Loucy (cell line): Measurements from ENCODE around the gene WWTR1.

Experiments used
- H2AFZ ChIP-seq: fragments of 200-600 bp; sonication (generic); 2 replicates; pipeline ENCODE4 v1.6.0; 2016; ENCODE audit warnings: antibody characterized with exemption, mild to moderate bottlenecking, low read length, moderate library complexity
- H3F3A ChIP-seq: fragments of 200-600 bp; 2 replicates; pipeline ENCODE4 v1.6.0; 2016; ENCODE audit warnings: antibody characterized with exemption, low read depth, mild to moderate bottlenecking
- H3K27me3 ChIP-seq: fragments of 200-600 bp; sonication (generic); 2 replicates; pipeline ENCODE4 v1.6.1; 2014; ENCODE audit warnings: low read length, mild to moderate bottlenecking; ENCODE audit not compliant: insufficient read depth, poor library complexity, severe bottlenecking
- H3K36me3 ChIP-seq: fragments of 200-600 bp; sonication (generic); 2 replicates; pipeline ENCODE4 v1.6.1; 2016; ENCODE audit warnings: low read length; ENCODE audit not compliant: insufficient read depth
- H3K4me1 ChIP-seq: fragments of 200-600 bp; sonication (generic); 2 replicates; pipeline ENCODE4 v1.5.1; 2014; ENCODE audit warnings: low read length, mild to moderate bottlenecking; ENCODE audit not compliant: insufficient read depth, poor library complexity, severe bottlenecking
- H3K4me2 ChIP-seq: fragments of 200-600 bp; sonication (generic); 2 replicates; pipeline ENCODE4 v1.6.0; 2014; ENCODE audit warnings: antibody characterized with exemption, low read length, low read depth, mild to moderate bottlenecking; ENCODE audit not compliant: poor library complexity, severe bottlenecking
- H3K4me3 ChIP-seq: fragments of 200-600 bp; sonication (generic); 2 replicates; pipeline ENCODE4 v1.5.1; 2014; ENCODE audit warnings: low read length, mild to moderate bottlenecking, mixed read lengths; ENCODE audit not compliant: poor library complexity, severe bottlenecking
- H3K79me2 ChIP-seq: fragments of 200-600 bp; sonication (generic); 2 replicates; pipeline ENCODE4 v1.6.1; 2014; ENCODE audit warnings: low read length; ENCODE audit not compliant: insufficient read depth
- H3K9ac ChIP-seq: fragments of 200-600 bp; sonication (generic); 2 replicates; pipeline ENCODE4 v1.6.0; 2014; ENCODE audit warnings: mild to moderate bottlenecking, low read depth, low read length, moderate library complexity; ENCODE audit not compliant: poor library complexity, severe bottlenecking
- H3K9me2 ChIP-seq: fragments of 200-600 bp; sonication (generic); replicated peaks from 2 replicates; pipeline ENCODE4 v1.6.1; 2016; ENCODE audit warnings: low read depth, low read length, mixed read lengths
- H3K9me3 ChIP-seq: fragments of 200-600 bp; sonication (generic); 2 replicates; pipeline ENCODE4 v1.6.1; 2014; ENCODE audit warnings: mild to moderate bottlenecking, antibody characterized with exemption, low read length, low read depth; ENCODE audit not compliant: insufficient read depth
- H4K20me1 ChIP-seq: fragments of 200-600 bp; sonication (generic); 2 replicates; pipeline ENCODE4 v1.6.0; 2014; ENCODE audit warnings: antibody characterized with exemption, low read length, mild to moderate bottlenecking; ENCODE audit not compliant: insufficient read depth, poor library complexity, severe bottlenecking
- EZH2phosphoT487 ChIP-seq: fragments of 200-600 bp; IDR thresholded peaks from 2 replicates; pipeline ENCODE4 v1.6.1; 2018; ENCODE audit warnings: antibody characterized with exemption, mild to moderate bottlenecking, moderate library complexity, borderline replicate concordance
- TF ChIP-seq, protein P1 (sequence below): fragments of 200-600 bp; sonication (generic); conservative IDR thresholded peaks from 2 replicates; pipeline ENCODE4 v1.5.1; 2014; ENCODE audit warnings: mild to moderate bottlenecking, antibody characterized with exemption, low read length

The WWTR1 gene

GRCh38 chr3:149609595-149609994, 48.2 kb downstream of the WWTR1 start:
- no peak overlapping the region for H3K4me3 ChIP-seq
- no peaks in the 10 kb centered on the region for H3K4me1 ChIP-seq
- H3K9me3 ChIP-seq: no peaks in the 10 kb centered on the region
- H3K27me3 ChIP-seq: no peaks in the 10 kb centered on the region
- TF ChIP-seq, protein P1, sequence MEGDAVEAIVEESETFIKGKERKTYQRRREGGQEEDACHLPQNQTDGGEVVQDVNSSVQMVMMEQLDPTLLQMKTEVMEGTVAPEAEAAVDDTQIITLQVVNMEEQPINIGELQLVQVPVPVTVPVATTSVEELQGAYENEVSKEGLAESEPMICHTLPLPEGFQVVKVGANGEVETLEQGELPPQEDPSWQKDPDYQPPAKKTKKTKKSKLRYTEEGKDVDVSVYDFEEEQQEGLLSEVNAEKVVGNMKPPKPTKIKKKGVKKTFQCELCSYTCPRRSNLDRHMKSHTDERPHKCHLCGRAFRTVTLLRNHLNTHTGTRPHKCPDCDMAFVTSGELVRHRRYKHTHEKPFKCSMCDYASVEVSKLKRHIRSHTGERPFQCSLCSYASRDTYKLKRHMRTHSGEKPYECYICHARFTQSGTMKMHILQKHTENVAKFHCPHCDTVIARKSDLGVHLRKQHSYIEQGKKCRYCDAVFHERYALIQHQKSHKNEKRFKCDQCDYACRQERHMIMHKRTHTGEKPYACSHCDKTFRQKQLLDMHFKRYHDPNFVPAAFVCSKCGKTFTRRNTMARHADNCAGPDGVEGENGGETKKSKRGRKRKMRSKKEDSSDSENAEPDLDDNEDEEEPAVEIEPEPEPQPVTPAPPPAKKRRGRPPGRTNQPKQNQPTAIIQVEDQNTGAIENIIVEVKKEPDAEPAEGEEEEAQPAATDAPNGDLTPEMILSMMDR: no peak
- TF ChIP-seq EZH2phosphoT487: no peak
- H3K9me2 ChIP-seq: no peaks in the 10 kb centered on the region
- no peak overlapping the region for H3K4me2 ChIP-seq
- no peaks in the 10 kb centered on the region for H3K79me2 ChIP-seq
- H3K36me3 ChIP-seq: no peaks in the 10 kb centered on the region
- no peaks in the 10 kb centered on the region for H3F3A ChIP-seq
- H4K20me1 ChIP-seq: no peaks in the 10 kb centered on the region
- no peak overlapping the region for H3K9ac ChIP-seq
- H2AFZ ChIP-seq: no peak overlapping the region

GRCh38 chr3:149608987-149609386, 48.8 kb downstream of the WWTR1 start:
- no peaks in the 10 kb centered on the region for H3K9me3 ChIP-seq
- no peaks in the 10 kb centered on the region for H3K4me1 ChIP-seq
- H3K9me2 ChIP-seq: no peaks in the 10 kb centered on the region
- H3K4me3 ChIP-seq: no peak overlapping the region
- H3K27me3 ChIP-seq: no peaks in the 10 kb centered on the region
- no peak overlapping the region for H3K9ac ChIP-seq
- H3F3A ChIP-seq: no peaks in the 10 kb centered on the region
- no peaks in the 10 kb centered on the region for H4K20me1 ChIP-seq
- H3K36me3 ChIP-seq: no peaks in the 10 kb centered on the region
- no peaks in the 10 kb centered on the region for H3K79me2 ChIP-seq
- no peak overlapping the region for H3K4me2 ChIP-seq
- no peak overlapping the region for H2AFZ ChIP-seq
- no peak for TF ChIP-seq EZH2phosphoT487
- TF ChIP-seq, protein P1: no peak

GRCh38 chr3:149605902-149606301, 51.9 kb downstream of the WWTR1 start:
- Histone ChIP-seq H3K27me3 (no peaks in the 10 kb centered on the region), H3K36me3 (no peaks in the 10 kb centered on the region), H3K4me2 (no peak overlapping the region), H3F3A (no peaks in the 10 kb centered on the region), H3K9me2 (no peaks in the 10 kb centered on the region), H3K4me1 (no peaks in the 10 kb centered on the region), H4K20me1 (no peaks in the 10 kb centered on the region), H3K4me3 (no peak overlapping the region), H3K79me2 (no peaks in the 10 kb centered on the region), H3K9me3 (no peaks in the 10 kb centered on the region), H2AFZ (no peak overlapping the region), H3K9ac (no peak overlapping the region)
- TF ChIP-seq, protein P1: no peak
- TF ChIP-seq EZH2phosphoT487: no peak
